HG03103 (cell line): ENCODE measurements around the gene CSNK1D.

Source experiments
- ATAC-seq: cut with Tn5 transposase; IDR thresholded peaks from one replicate; pipeline ENCODE4 v1.9.1; 2021; ENCODE audit warnings: low read depth; ENCODE audit not compliant: unreplicated experiment

CSNK1D gene

DNA sequence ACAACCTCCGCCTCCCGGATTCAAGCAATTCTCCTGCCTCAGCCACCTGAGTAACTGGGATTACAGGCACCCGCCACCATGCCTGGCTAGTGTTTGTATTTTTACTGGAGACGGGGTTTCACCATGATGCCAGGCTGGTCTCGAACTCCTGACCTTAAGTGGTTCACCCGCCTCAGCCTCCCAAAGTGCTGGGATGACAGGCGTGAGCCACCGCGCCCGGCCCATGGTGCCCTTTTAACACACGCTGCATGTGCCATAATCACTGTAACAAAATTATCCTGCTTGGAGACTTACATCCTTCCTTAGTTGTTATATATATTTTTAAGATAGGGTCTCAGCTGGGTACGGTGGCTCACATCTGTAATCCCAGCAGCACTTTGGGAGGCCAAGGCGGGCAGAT lies 38.5 kb upstream of the CSNK1D start:
- no peak for ATAC-seq

DNA sequence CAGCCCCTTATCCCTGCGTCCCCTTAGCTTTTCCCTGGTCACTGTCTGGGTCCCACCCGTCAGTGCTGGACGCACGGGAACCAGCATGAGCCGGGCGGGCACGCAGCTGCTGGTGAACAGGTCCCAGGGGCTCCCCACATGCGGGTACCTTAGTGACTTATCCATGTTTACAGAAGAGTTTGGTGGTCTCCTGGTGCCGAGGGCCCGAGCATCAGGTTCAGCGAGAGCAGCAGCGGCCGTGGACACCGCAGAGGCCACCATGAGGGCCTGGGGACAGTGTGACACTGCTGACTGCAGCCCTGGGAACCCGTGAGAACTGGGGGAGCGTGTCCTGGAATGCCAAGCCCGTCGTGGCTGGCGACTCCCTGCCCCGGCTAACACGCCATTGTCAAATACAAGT lies 37.4 kb upstream of the CSNK1D start:
- ATAC-seq = no peak

DNA sequence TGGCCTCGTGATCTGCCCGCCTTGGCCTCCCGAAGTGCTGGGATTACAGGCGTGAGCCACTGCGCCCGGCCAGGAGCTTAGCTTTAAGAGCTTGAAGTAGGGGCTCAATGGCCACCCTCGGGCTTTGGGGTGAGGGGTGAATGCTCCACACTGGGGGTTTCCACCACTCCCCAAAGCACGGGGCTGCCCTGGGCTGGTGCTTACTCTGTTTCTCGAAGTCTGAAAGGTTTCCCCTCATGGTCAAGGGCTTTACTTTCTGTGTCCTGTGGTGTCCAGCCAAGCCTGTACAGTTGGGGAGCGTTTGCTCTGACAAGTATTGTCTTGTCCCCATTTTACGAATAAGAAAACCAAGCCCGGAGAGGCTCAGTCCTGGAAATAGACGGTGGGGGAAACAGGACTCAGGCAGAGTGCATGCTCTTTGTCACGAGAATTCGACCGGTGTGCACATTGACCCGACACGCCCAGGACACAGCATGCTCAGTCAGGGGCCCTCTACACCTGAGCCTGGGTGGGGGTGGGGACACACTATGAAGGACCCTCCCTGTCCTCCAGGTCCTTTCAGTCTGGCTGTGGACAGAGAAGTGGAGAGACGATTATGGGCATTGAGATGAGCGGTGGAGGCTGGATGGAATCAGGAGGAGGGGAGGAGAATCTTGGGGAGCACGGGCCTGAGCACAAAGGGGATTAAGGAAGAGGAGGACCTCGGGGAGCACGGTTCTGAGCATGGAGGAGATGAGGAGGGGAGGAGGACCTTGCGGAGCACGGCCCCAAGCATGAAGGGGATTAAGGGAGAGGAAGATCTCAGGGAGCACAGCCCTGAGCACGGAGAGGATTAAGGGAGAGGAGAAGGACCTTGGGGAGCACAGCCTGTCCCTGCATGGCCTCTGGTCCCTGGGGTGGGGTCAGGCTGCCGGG lies 36.4 kb upstream of the CSNK1D start:
- ATAC-seq = no peak

DNA sequence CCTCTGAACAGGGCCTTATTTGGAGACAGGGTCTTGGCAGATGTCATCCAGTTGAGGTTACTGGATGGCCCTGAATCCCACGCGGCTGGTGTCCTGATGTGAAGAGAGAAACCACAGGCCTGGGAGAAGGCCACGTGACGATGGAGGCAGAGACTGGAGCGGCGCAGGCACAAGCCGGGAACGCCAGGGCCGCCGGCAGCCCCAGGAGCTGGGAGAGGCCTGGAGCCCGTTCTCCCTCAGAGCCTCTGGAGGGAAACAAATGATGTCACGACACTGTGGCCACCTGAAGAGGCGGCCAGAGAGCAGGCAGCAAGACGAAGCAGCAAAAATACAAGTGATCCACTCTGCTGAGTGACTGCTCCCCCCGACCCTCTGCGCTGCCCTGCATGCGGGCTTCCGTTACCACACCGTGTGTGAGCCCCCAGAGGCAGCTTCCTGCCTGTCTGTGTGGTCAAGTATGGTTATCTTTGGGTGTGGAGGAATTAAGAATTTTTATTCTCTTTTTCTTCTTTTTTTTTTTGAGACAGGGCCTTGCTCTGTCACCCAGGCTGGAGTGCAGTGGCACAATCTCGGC lies 32.3 kb upstream of the CSNK1D start:
- ATAC-seq = no peak

DNA sequence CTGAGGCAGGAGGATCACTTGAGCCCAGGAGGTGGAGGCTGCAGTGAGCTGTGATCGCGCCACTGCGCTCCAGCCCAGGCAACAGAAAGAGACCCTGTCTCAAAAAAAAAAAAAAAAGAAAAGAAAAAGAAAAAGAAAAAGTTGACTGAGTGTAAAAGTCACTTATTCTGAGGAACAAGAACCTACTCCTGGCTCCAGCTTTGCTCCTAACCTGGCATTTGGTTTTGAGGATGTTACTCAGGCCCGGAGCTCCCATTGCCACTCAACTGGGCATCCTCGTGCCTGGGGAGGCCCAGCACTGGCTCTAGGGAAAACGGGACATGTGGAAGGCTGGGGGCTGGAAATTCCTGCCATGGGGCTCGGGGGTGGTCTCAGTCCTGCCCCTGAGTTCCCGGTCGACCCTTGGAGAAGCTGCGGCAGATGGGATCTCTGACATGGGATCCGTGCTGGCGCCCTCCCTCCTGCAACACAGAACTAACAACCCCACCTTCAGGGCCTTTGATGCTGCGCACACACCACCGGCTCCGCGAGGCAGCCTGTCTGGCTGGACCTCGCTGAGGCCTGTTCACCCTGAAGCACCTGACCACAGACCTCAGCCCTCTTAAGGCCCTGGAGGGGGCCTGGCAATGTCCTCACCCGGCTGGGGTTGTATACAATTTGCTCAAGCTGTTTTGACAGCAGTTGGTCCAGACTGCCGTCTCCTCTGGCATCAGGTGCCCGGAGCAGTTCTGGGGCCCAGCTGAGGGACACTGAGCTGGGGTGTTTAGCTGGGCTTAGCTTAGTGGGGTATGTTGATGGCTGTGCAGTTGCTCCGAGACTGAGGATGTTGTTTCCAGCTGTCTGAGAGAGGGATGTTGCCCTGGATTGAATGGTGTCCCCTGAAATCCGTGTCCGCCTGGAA lies 31.6 kb upstream of the CSNK1D start:
- ATAC-seq = no peak

DNA sequence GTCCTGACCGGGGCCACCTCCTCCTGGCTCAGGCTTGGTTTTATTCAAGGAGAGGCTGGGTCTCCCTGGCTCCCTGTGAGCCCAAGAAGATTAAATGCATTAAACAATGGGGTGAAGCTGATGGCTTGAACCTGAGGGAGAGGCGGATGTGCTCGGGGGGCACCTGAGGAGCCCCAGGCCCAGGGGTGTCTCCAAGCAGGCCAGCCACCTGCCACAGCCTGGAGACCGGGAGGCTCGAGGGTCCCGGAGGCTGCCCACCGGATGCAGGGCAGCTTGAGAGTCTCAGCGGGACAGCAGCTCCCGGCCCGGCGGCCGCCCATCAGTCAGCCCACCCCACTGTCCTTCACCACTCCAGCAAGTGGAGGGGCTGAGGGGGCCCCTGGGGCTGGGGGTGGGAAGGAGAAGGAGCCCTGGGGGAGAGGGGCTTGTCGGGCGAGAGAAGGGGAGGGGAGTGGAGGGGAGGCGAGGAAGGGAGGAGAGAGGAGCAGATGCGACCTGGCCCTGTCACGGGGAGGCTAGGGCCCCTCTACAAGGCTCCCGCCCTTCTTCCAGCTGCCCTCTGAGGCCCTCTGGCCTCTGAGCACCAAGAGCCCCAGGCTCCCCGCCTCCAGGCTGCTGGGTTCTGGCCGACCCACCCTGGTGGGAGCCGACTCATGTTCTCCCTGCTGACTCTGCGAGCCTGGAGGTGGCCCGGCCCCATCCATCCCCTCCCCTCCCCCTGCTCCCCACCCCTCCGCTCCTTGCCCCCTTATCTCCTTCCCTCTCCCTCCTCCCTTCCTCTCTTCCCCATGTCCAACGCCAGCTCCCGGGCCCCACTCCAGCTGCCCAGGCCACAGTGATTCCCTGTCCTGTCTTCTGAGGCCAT lies 30.7 kb upstream of the CSNK1D start:
- no peak for ATAC-seq

DNA sequence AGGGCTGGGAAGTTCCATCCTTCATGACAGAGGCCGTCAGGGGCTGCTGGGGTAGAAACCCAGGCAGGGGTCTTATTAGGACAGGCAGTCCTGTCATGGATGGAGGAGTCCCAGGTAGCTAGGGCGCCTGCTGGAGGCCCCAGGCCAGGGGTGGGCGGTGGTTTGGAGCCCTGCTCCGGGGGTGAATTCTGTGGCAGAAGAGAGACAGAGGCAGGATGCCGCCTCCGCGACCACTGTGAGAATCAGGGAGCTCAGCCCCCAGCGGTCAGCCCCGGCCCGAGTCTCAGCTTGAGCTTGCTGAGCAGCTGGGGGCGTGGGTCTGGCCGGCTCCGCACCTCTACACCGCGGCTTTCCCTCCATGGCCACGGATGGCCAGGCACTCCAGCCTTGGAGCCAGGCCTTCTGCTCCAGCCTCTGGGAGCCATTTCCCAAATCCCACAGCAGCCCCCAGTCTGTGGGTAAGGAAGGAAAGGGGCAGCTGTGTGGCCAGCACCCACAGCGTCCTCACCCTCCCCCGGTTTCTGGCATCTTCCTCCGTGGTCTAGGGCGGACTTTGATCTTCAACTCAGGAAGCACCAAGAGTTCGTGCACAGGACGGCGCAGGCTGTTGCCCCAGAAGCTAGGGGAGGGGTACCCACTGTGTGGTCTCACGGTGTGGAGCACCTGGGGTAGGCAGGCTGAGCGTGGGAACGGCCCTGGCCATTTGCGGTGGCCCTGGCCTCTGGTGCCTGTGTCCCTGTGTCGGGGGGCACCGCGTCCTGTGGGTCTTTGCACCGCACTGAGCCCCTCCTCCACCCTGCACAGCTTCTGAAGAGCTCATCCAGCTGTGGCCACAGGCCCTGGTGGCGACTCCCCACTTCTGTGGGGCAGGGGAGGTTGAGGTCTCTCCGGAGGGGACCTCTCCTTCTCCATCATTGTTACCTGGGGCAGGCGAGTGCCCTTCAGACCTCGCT lies 29.8 kb upstream of the CSNK1D start:
- no peak for ATAC-seq

DNA sequence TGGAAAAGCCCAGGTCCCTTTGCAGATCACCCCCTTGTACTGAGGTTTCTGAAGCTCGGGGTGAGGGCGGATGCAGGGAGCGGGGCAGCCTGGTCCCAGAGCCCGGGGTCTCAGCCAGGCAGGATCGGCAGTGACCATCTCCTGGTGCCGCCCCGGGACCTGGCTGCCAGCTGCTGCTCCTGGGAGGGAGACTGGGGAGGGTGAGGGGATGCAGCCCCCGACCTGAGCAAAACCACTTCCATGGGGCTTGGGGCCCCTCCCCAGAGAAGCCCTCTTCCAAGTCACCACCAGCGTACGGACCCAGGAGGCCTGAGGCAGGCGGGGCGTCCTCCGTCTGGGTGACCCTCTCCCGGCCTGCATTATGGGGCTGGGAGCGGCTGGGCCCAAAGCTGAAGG lies 29.1 kb upstream of the CSNK1D start:
- no peak for ATAC-seq

DNA sequence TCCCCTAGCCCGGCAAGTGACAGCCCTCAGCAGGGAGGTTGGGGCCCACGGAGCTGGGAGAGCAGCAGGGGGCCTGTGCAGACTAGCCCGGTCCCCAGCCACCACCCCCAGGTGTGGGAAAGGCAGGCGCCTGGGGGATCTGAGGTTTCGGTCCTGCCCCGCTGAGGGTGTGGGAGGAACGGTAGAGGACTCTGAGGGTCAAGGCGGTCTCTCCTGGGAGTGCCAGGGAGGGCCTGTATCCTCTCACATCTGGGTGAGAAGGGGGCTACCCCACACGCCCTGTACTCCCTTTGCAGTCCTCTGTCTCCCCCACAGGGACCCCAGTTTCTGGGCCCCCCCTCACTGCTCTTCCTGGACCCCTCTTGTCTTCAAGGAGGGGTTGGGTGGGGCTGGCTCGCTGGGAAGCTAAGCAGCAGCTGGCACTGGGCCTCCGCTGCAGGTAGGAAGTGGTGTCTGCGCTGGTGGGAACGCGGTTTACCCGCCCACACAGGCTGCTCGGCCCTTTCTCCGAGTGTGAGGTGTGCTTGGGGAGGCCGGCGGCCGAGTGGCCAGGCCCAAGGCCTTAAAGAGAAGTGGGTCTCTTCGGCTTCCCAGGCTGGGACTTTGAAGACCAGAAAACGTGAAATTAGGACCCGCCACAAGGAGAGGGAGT lies 28.5 kb upstream of the CSNK1D start:
- ATAC-seq = no peak

DNA sequence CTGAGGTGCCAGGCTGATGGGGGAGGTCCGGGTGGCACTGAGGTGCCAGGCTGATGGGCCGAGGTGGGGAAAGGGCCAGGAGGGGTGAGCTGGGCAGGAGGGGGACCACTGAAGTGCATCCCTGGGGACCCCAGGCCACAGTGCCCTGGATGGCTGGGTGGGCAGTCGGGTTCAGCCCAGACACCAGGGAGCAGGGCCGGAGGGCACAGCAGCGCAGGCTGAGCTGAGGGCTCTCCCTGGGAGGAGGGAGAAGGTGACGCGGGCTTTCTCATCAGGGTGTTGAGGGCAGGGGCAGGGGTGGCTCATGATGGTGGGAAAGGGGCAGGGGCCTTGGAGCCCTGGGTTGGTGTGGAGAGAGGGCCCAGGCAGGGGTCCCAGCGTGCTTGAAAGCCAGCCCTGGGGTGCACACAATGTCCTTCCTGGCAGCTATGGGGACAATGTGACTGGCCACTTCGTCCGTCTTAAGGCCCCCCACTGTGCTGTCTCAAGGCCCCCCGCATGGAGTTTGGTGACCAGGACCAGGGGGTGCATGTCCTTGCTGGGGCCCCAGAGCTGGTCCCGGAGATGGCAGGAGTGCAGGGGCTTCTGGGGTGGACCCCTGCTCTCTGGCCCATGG lies 27.9 kb upstream of the CSNK1D start:
- ATAC-seq = no peak

DNA sequence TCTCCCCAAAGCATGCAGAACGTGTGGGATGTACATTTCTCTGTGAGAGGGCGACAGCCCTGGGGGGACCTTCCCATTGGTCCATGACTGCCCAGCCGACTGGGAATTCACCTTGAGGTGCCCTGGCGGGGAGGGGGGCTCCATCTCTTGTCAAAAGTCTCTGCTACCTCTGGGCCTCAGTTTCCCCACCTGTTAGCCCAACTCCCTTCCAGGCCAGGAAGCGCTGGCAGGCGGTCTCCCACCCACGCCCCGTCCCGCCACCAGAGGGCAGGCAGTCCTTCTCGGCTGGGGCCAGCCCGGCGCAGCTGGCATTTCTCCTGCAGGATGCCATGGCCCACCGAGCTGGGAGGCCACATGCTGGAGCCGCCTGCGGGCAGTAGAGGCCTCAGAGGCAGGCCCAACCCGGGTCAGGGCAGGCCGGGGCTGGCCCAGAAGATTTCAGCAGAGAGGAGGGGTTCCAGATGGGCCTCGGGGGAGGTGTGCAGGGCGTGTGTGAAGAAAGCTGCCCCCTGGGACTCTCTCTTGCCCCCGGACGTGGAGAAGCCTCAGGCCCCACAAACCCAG lies 27.3 kb upstream of the CSNK1D start:
- no peak for ATAC-seq

DNA sequence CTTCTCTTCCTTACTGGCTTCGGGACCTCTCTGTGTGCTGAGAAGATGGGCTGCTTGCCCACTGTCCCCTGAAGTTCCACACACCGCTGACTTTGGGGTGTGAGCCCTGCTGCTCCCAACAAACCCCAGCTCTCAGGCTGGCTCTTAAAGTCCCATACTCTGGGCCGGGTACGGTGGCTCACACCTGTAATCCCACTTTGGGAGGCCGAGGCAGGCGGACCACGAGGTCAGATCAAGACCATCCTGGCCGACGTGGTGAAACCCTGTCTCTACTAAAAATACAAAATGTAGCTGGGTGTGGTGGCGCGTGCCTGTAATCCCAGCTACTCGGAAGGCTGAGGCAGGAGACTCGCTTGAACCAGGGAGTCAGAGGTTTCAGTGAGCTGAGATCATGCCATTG lies 26.7 kb upstream of the CSNK1D start:
- no peak for ATAC-seq

DNA sequence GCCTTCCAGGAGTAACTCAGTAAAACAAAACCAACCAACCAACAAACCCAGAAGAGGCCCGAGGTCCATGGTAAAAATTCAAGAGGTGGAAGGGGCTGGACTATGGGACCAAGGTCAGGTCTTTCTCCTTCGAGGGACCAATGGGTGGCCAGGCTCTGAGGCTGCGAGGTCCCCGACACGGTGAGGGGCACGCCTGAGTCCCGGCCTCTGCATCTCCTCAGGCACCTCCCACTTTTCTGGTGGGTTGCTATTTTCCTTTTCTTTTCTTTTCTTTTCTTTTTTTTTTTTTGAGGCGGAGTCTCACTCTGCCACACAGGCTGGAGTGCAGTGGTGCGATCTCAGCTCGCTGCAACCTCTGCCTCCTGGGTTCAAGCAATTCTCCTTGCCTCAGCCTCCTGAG lies 26.0 kb upstream of the CSNK1D start:
- no peak for ATAC-seq

DNA sequence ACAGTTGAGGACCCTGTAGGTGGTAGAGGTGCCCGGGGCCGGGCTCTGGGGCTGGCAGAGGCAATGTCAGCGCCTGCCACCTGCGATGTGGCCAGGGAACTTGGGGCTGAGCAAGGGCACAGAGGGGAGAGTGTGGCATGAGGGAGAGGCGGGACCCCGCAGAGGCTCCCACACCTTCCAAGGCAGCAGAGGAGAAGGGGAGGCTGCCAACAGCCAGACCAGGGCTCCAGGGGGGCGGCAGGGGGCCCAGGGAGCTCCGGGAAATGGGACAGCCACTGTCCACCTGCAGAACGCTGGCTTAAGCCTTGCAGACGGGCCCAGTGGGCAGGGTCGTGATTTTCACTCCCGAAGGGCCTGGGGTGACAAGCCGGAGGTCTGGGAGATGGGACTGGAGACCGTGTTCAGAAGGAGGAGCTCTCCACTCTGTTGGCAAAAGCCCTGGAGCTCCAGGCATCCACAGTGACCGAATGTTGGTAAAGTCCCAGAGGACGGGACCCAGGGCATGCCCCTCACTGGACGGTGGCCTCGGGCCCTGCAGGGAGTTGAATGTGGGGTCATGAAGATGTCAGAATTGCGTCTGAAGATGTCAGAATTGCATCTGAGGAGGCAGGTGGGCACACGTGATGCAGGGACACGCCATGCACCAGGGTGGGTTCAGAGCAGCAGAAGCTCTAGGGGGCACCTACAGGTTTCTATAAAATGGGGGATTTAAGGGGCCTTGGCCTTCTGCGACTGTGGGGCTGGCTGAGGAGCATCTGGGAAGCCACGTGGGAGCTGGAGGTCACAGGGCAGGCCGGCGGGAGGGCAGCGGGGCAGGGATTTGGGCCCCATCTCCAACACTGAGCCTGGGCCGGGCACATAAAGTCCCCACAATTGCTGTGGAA lies 25.3 kb upstream of the CSNK1D start:
- no peak for ATAC-seq

DNA sequence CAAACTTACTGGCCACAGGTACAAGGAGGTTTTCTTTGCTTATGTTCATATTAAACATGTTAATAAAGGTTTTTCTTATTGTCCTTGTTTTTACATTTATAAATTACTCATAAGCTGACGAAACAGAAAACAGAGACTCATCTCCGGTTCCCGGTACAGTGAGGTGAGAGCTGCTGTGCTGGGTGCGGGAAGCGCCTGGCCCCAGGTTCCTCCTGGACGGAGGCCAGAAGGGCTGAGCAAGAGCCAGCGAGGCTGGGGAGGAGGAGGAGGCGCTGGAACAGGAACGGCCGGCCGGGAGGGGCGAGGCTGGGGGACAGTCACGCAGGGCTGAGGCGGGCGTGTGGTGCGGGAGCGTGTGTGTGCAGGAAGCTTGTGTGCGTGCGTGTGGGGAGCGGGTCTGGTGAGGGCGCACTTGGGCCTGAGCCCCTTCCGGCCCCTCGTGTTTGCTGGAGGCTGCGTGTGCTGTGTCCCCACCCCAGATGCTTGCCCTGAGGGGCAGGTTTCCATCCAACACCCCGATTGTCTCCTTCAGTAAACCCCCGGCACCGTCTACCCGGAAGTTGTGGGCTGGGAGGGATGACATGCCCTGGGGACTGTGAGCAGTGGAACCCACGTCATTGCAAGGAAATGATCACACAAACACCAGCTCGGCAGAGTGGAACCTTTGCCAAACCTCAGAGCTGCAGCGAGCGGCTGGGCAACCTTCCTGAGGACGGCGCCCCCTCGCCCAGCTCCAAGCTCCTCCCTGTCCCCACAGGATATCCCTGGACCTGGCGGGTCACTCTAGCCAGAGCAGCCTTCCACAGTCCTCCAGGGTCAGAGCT lies 24.4 kb upstream of the CSNK1D start:
- peak; percentile 44 for ATAC-seq

DNA sequence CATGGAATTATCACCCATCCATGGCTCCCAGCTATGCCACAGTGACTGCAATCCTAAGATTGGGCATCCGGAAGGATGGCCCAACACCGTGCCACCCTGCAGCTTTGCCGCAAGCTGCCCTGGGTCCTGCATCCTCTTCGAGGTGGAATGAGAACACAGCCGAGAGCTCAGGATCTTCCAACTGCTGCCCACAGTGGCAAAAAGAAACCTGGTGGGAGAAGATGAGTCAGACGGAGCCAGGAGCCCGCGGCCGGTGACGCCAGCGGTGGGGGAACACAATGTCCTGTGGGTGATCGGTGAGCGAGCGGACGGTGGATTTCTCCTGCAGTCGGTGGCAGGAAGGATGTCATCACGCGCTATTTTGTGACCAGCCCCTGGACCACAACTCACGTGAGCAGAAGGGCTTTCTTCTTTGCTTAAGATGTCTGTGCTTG lies 23.8 kb upstream of the CSNK1D start:
- ATAC-seq = no peak
